Gastrocnemius medialis (tissue), 4 donors: Measurements from ENCODE around the gene UMODL1.

ENCODE experiments used
- POLR2A ChIP-seq, 2 donors: fragments of 450-650 bp; IDR thresholded peaks; one replicate each; pipeline ENCODE4 v1.6.1; 2017; ENCODE audit warnings: antibody characterized with exemption in 2 of 2, mild to moderate bottlenecking in 2 of 2, moderate library complexity in 2 of 2
- TF ChIP-seq, protein P1 (sequence below), 5 experiments: fragments of 450-650 bp in 3 of 5; fragments of 200-600 bp in 2 of 5; sonication (generic) in 2 of 5; IDR thresholded peaks in 4 of 5; conservative IDR thresholded peaks in 1 of 5; 1 replicate in 4 of 5; 2 replicates in 1 of 5; pipeline ENCODE4 v1.5.1; 2016 to 2019; ENCODE audit warnings: antibody characterized with exemption in 5 of 5, mild to moderate bottlenecking in 3 of 5, moderate library complexity in 3 of 5

DNA sequence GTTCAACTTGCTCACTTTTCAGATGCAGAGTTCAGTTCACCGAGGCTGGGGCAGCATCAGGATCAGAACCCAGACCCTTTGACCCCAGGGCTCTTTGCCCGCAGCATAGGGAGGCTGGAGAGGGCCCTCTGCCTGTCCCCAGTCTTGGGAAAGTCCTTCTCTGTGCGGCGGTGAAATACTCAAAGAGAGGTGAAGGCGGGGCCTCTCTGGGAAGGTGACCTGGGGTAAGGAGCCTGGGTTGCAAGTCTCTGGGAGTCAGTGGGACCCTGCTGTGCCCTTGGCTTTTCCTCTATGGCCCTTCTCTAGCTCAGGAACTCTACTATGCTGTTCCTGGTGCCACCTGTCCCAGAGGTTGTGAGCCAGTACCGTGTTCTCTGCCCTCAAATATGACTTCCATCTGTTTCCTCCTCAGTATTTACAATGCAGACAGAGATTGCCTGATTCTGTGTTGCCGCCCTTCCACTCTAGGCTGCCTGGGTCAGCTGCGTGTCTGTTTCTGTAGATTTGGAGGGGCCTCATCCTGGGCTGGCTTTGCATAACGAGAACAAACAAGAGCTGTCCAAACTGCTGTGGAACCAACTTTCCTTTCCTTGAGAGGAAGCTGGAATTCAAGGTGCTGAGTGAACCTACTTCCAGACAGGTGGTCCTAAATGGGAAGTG lies 42.2 kb upstream of the UMODL1 start:
- TF ChIP-seq, protein P1, sequence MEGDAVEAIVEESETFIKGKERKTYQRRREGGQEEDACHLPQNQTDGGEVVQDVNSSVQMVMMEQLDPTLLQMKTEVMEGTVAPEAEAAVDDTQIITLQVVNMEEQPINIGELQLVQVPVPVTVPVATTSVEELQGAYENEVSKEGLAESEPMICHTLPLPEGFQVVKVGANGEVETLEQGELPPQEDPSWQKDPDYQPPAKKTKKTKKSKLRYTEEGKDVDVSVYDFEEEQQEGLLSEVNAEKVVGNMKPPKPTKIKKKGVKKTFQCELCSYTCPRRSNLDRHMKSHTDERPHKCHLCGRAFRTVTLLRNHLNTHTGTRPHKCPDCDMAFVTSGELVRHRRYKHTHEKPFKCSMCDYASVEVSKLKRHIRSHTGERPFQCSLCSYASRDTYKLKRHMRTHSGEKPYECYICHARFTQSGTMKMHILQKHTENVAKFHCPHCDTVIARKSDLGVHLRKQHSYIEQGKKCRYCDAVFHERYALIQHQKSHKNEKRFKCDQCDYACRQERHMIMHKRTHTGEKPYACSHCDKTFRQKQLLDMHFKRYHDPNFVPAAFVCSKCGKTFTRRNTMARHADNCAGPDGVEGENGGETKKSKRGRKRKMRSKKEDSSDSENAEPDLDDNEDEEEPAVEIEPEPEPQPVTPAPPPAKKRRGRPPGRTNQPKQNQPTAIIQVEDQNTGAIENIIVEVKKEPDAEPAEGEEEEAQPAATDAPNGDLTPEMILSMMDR (IDR thresholded peaks at IDR 0.05 in 4 of 5, conservative IDR thresholded peaks at IDR 0.05 in 1 of 5): no peak
- TF ChIP-seq POLR2A (IDR thresholded peaks at IDR 0.05): no peak
